GM12878 (cell line): ENCODE data around the gene ATP12A. TPM values are rescaled to one million over a fixed set of nuclear protein-coding genes. Genes with fewer than 3 reads are reported as not detected.

Experiments
- BACH1 ChIP-seq: fragments of 450-650 bp; IDR thresholded peaks from 2 replicates; pipeline ENCODE4 v1.6.1; 2017; ENCODE audit warnings: mild to moderate bottlenecking, borderline replicate concordance
- CHD2 ChIP-seq: IDR thresholded peaks from 2 replicates; pipeline ENCODE4 v1.6.1; 2011; ENCODE audit warnings: low read depth, low read length, improper control_type of control experiment, borderline replicate concordance
- ESRRA ChIP-seq: IDR thresholded peaks from 2 replicates; pipeline ENCODE4 v1.6.1; 2012; ENCODE audit warnings: mild to moderate bottlenecking, low read length, improper control_type of control experiment
- HDAC6 ChIP-seq: fragments of 200-600 bp; sonication (generic); IDR thresholded peaks from one replicate; pipeline ENCODE4 v1.8.0; 2017; ENCODE audit warnings: antibody characterized with exemption; ENCODE audit not compliant: unreplicated experiment
- RAD51 ChIP-seq: fragments of 450-650 bp; IDR thresholded peaks from 2 replicates; pipeline ENCODE4 v1.6.1; 2016; ENCODE audit warnings: moderate library complexity, mild to moderate bottlenecking, inconsistent platforms
- TCF7 ChIP-seq: IDR thresholded peaks from 2 replicates; pipeline ENCODE4 v1.6.1; 2014; ENCODE audit warnings: antibody characterized with exemption, borderline replicate concordance
- WRNIP1 ChIP-seq: IDR thresholded peaks from 2 replicates; pipeline ENCODE4 v1.6.1; 2011; ENCODE audit warnings: low read depth, low read length, improper control_type of control experiment, borderline replicate concordance
- polyA plus RNA-seq, 11 experiments: library from polyadenylated mRNA; depleted of rRNA in 4 of 11; unstranded in 6 of 11; stranded (reverse) in 5 of 11; fragments of >200 nt; fragmentation: Nextera tagmentation in 4 of 11; fragmentation: Illumina TruSeq in 1 of 11; extraction: Ambion mirVana in 4 of 11; extraction: Trizol in 1 of 11; gene quantifications; 1 replicate in 1 of 11; 2 replicates in 10 of 11; pipeline versions ENCODE4 v1.2.1 to v1.2.3, GENCODE V29; 2011 to 2016; ENCODE audit warnings: inconsistent platforms in 2 of 11, missing spikeins in 2 of 11, low read depth in 1 of 11
- total RNA-seq, 4 experiments: library from RNA; depleted of rRNA in 3 of 4; stranded (reverse); fragments of >200 nt in 3 of 4; fragmentation: Illumina TruSeq in 1 of 4; extraction: Trizol in 1 of 4; gene quantifications; 2 replicates each; pipeline versions ENCODE4 v1.2.1 to v1.2.3, GENCODE V29; 2013 to 2021
- TF ChIP-seq, protein P1 (sequence below): fragments of 150-350 bp; IDR thresholded peaks from 2 replicates; pipeline ENCODE4 v1.6.1; 2016; ENCODE audit warnings: low read depth, low read length
- TF ChIP-seq, protein P2 (sequence below): fragments of 450-650 bp; formaldehyde crosslinking; IDR thresholded peaks from 2 replicates; pipeline ENCODE4 v1.4.0; 2020; ENCODE audit warnings: mild to moderate bottlenecking, moderate library complexity
- TF ChIP-seq, protein P3 (sequence below): fragments of 450-650 bp; IDR thresholded peaks from 2 replicates; pipeline ENCODE4 v1.6.1; 2017; ENCODE audit warnings: mild to moderate bottlenecking

The ATP12A gene
- total and polyA plus RNA-seq, 10 of the 15 experiments (the other 5 are each of a cell fraction or from before 2014, with no cell fraction given), result 0.02 to 0.08 (median 0.04) TPM; not detected in 6

DNA sequence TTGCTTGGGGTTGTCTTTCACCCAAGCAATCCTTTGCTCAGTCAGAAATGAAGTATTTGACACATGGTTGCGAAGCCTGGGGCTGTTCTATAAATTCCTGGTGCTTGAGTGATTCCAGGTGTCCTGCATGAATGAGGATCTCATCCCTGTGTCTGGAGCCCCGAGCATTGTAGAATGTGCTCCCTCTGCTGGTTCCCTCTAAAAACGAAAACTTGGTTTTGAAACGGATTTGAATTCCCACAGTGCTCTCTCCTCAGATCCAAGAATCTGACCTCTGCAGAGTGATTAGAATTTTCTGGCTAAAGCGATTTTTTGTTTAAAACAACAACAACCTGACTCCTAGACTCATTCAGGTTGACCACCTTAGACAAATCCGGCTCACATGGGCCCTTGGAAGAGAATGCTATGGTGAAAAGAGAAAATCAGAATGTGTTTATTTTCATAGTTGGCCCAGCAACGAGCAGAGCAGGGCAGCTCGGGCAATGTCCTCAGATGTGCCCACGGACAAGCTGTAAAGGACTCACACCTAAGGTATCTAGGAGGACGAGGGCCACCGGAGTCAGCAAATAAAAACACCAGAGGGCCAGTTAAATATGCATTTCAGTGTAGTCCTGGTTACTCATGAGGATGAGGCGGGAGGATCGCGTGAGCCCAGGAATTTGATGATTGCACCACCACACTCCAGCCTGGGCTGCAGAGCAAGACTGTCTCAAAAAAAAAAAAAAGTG lies 8.7 kb upstream of the ATP12A start (continued):
- TF ChIP-seq TCF7 (no peak), HDAC6 (no peak), CHD2 (no peak), ESRRA (no peak), BACH1 (no peak), RAD51 (no peak), WRNIP1 (no peak)
- TF ChIP-seq, protein P1, sequence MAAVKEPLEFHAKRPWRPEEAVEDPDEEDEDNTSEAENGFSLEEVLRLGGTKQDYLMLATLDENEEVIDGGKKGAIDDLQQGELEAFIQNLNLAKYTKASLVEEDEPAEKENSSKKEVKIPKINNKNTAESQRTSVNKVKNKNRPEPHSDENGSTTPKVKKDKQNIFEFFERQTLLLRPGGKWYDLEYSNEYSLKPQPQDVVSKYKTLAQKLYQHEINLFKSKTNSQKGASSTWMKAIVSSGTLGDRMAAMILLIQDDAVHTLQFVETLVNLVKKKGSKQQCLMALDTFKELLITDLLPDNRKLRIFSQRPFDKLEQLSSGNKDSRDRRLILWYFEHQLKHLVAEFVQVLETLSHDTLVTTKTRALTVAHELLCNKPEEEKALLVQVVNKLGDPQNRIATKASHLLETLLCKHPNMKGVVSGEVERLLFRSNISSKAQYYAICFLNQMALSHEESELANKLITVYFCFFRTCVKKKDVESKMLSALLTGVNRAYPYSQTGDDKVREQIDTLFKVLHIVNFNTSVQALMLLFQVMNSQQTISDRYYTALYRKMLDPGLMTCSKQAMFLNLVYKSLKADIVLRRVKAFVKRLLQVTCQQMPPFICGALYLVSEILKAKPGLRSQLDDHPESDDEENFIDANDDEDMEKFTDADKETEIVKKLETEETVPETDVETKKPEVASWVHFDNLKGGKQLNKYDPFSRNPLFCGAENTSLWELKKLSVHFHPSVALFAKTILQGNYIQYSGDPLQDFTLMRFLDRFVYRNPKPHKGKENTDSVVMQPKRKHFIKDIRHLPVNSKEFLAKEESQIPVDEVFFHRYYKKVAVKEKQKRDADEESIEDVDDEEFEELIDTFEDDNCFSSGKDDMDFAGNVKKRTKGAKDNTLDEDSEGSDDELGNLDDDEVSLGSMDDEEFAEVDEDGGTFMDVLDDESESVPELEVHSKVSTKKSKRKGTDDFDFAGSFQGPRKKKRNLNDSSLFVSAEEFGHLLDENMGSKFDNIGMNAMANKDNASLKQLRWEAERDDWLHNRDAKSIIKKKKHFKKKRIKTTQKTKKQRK, result no peak
- TF ChIP-seq, protein P2, sequence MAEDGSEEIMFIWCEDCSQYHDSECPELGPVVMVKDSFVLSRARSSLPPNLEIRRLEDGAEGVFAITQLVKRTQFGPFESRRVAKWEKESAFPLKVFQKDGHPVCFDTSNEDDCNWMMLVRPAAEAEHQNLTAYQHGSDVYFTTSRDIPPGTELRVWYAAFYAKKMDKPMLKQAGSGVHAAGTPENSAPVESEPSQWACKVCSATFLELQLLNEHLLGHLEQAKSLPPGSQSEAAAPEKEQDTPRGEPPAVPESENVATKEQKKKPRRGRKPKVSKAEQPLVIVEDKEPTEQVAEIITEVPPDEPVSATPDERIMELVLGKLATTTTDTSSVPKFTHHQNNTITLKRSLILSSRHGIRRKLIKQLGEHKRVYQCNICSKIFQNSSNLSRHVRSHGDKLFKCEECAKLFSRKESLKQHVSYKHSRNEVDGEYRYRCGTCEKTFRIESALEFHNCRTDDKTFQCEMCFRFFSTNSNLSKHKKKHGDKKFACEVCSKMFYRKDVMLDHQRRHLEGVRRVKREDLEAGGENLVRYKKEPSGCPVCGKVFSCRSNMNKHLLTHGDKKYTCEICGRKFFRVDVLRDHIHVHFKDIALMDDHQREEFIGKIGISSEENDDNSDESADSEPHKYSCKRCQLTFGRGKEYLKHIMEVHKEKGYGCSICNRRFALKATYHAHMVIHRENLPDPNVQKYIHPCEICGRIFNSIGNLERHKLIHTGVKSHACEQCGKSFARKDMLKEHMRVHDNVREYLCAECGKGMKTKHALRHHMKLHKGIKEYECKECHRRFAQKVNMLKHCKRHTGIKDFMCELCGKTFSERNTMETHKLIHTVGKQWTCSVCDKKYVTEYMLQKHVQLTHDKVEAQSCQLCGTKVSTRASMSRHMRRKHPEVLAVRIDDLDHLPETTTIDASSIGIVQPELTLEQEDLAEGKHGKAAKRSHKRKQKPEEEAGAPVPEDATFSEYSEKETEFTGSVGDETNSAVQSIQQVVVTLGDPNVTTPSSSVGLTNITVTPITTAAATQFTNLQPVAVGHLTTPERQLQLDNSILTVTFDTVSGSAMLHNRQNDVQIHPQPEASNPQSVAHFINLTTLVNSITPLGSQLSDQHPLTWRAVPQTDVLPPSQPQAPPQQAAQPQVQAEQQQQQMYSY (CRISPR knock-in tag), result no peak
- TF ChIP-seq, protein P3, sequence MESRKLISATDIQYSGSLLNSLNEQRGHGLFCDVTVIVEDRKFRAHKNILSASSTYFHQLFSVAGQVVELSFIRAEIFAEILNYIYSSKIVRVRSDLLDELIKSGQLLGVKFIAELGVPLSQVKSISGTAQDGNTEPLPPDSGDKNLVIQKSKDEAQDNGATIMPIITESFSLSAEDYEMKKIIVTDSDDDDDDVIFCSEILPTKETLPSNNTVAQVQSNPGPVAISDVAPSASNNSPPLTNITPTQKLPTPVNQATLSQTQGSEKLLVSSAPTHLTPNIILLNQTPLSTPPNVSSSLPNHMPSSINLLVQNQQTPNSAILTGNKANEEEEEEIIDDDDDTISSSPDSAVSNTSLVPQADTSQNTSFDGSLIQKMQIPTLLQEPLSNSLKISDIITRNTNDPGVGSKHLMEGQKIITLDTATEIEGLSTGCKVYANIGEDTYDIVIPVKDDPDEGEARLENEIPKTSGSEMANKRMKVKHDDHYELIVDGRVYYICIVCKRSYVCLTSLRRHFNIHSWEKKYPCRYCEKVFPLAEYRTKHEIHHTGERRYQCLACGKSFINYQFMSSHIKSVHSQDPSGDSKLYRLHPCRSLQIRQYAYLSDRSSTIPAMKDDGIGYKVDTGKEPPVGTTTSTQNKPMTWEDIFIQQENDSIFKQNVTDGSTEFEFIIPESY, result no peak
